Measurements from ENCODE around the gene KAZALD1.

KAZALD1 gene

GRCh38 chr10:101095550-101096213 lies 33.9 kb downstream of the KAZALD1 start:
- peak; percentile 54 for DNase-seq

- no peak for DNase-seq
Measured at GRCh38 chr10:101096378-101096777, 34.6 kb downstream of the KAZALD1 start.

GRCh38 chr10:101097881-101098280 lies 36.1 kb downstream of the KAZALD1 start:
- no peak for DNase-seq

- DNase-seq, result no peak
Measured at GRCh38 chr10:101099901-101100300, 38.1 kb downstream of the KAZALD1 start.

GRCh38 chr10:101101372-101101881 lies 39.6 kb downstream of the KAZALD1 start:
- no peak for DNase-seq

GRCh38 chr10:101103430-101103829 lies 41.6 kb downstream of the KAZALD1 start:
- no peak for DNase-seq

GRCh38 chr10:101106351-101106750 lies 44.6 kb downstream of the KAZALD1 start:
- no peak for DNase-seq

GRCh38 chr10:101107771-101108170 lies 46.0 kb downstream of the KAZALD1 start:
- DNase-seq, result no peak

GRCh38 chr10:101110856-101111523 lies 49.2 kb downstream of the KAZALD1 start:
- no peak for DNase-seq

GRCh38 chr10:101111547-101111946 lies 49.8 kb downstream of the KAZALD1 start:
- DNase-seq, result no peak

GRCh38 chr10:101112799-101113594 lies 51.2 kb downstream of the KAZALD1 start:
- no peak for DNase-seq

- no peak for DNase-seq
Measured at GRCh38 chr10:101113890-101114403, 52.2 kb downstream of the KAZALD1 start.

GRCh38 chr10:101114646-101115045 lies 52.9 kb downstream of the KAZALD1 start:
- no peak for DNase-seq
